CD4-positive, alpha-beta T cell treated with Interleukin-4 for 1 hour (primary cell): ENCODE data around the gene NGRN.
A peak's percentile ranks its signal among the peaks of the same experiment; 100 is the strongest.
"Not testable (repeated sequence)": the region's sequence is repeated elsewhere in the genome, so short reads cannot be mapped to it uniquely, and the experiment has no call there.

Source experiments
- DNase-seq, 2 donors: peaks; one replicate each; pipeline ENCODE4 v3.0.0-alpha.2; 2020 to 2022

Gene NGRN

DNA sequence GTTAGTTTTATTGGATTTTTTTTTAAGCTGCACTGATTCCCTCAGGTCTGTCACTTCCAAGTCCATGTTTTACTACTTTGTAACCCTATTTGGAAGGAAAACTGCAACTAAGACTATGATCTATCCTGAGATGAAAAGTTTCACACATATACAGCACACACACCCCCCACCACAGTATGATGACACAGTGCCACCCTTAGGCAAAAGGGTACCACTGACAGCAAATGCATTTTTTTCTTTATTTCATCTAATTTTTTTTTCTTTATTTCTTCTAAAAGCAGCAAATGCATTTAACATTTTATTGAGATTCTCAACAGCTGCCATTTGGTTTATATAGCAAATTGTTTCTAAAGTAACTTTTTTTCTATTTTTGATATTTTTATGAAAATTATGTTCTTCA, 21.2 kb downstream of the NGRN start:
- DNase-seq: peak; percentile 56 to 66

DNA sequence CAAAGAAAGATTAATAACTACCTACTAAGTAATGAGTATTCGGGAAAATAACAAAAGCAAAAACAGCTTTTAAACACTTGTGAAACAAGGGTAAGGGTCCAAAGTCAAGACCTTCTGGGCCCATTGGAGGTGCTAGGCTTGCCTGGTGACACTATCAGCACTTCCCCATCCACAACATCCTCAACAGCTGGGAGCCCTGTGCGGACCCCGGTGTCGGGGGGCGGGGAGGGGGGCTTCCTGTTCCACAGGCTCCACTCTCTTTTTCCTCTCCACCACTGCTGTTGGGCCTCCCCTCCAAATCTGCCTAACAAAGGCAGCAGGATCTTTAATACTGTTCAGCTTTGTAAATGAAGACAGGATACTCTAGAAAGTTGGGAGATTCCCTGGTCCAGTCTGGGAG, 21.6 kb downstream of the NGRN start:
- no peak for DNase-seq

DNA sequence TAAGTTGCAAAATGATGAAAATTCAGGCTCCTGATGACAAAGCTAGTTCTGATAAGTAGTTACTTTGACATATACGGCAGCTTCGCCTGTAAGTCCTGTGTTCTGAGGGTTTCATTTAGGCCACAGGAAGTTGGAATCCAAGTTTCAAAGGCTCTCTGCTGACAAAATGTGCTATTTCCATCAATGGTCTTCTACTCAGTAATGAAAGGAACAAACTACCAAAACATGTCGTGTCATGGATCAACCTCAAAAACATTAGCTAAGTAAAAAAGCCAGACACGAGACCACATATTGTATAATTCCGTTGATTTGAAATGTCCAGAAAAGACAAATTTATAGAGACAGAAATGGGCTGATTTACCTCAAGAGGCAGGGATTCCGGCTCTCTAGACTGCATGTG, 22.5 kb downstream of the NGRN start:
- no peak for DNase-seq

DNA sequence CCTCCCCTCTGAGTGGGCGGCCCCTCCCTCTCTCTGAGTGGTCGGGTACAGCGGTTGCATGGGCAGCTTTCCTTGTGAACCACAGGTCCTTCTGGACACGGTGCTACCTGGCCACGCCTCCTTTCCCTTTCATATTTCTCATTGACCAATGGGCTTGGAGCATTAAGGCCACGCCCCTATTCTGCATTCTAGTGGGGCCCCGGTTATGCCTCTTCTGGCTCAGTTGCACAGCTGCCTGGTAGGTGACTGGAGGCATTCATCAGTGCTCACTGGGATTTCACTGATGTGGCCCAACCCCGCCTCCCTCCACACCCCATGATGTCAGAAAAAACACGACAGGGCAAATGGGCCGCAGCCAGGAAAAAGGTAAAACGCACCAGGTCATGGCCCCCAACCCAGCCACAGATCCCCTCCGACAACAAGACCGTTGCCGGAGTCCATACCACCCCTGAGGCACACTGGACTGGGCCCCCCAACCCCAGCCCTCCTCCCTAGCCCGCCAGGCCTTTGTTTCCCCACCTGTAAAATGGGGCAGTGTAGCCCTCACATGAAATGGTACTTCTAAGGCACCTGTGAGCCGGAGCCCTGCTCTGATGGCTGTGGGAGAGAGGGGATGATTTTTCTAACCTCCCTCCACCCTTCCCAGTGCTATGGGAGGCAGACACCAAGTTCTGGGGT, 26.3 kb downstream of the NGRN start:
- DNase-seq: no peak

DNA sequence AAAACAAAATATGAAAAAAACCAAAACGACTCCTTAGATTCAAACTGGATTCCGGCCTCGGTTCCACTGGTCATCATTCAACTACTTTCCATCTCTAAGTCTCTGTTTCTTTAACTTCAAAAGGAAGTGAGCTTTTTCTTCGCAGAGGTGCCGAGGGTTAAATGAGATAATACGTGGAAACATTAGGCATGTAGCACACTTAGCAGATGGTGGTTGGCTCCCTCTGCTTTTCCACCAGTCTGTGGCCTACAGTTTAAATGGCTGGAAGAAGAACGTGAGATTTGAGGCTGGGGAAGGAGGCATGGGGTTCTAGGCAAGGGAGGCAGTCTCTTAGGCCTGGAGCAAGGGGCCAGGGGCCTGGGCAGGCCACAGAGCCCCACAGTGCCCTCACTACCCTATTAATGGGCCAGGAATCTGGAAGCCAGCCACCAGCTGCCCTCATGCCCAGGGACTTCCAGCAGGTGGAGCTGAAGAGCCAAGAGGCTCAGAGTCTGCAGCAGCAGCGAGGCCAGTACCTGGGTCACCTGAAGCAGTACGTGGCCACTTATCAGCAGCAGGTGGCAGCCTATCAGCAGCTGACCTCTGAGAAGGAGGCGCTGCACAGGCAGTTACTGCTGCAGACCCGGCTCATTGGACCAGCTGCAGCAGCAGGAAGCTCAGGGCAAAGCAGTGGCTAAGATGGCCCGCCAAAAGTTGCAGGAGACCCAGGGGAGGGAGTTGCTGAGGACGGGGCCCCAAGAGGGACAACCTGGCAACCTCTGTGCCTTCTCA, 27.8 kb downstream of the NGRN start:
- peak; percentile 72 for DNase-seq

DNA sequence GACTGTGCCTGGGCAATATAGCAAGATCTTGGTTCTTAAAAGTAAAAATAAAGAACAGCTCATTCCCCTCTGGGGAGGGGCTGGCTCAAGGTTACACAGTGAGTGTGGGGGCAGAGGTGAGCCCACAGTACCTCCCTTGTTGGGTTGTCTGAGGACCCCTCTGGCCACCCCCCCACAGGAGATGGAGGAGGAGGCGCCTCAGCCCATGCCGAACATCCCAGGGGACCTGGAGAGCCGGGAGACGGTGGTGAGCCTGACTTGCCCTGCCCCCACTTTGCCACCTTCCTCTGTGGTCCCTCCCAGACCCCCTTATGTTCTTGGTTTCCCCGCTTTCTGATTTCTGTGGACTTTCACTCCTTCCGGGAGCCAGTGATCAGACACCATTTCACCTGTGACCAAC, 28.7 kb downstream of the NGRN start:
- no peak for DNase-seq

DNA sequence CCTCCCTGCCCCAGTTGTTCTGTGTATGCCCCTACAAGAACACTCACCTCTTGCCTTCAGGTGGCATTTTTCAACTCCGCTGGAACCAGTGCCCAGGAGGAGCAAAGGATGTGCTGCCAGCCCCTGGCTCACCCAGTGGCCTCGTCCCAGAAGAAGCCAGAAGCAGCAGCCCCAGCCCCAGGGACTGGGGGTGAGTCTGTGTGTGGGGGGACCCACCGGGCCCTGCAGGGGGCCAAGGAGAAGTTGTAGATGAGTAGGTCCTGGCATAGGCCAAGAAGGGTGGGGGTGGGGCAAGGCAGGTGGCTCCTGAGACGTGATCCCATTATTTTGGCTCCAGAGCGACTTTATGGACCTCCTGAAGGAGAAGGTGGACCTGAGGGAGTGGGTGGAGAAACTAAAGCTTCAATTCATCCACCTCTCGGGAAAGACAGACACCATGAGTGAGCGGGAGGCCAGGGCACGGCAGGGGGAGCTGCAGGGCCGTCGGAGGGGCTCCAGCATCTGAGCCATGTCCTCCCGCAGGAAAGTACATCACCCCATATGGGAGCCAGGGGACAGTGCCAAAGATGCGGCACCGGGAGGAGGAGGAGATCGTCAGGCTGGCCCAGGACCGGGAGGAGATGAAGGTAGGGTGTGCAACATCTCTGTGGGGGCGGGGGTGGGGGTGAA, 29.3 kb downstream of the NGRN start:
- no peak for DNase-seq

DNA sequence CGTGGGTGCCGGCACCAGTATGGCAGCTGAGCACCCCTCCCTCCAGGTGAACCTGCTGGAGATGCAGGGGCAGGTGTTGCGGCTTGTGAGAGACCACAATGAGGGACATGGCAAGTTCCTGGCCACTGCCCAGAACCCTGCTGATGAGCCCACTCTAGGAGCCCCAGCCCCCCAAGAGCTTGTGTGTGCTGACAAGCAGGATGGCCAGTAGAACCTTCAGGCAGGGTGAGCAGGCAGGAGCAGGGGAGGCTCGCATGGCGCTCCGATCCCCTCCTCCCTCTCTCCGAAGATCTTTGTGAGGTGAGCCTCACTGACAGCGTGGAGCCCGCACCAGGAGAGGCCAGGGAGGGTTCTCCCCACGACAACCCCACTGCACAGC, 29.8 kb downstream of the NGRN start:
- no peak for DNase-seq

DNA sequence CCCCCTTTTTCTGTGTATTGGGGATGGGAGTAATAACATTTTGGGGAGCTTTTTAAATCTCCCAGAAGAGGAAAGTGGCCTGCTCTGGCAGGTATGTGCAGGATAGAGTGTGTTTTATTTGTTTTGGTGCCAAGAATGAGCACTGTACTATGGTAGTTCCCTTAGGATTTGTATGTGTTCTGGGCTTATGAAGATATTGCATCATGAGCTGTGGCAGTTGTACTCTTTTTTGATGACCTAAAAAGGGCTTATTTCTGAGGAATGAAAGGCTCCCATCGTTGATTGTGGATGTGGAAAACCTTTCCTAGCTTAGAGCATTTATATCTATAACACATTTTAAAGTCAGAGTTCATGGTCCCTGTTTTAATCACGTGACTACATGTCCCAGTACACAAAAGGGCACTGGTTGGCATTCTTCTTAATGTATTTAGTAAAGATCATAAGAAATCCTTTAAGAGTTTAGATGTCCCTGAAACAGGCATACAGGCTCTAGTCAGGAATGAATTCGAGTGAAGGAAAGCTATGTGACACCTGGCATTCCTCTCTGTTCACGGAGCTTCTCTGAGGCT, 30.9 kb downstream of the NGRN start:
- DNase-seq: not testable (repeated sequence)

DNA sequence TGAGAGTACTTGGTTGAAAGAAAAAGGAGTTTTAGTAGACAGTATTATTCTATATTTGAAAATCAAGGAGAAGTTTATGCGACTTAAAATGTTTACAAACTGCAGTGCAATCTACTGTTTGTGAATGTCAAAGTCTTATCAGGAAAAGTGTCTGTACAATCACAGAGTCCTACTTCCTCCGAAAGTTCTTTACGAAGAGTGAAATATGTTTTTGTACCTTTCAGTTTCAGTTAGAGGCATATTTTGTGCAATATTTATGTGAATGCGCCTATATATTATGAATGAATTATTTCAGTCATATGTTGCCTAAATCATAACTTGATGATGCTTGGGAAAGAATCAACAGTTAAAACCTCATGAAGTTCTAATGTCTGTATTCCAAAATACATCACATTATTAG, 31.5 kb downstream of the NGRN start:
- no peak for DNase-seq

DNA sequence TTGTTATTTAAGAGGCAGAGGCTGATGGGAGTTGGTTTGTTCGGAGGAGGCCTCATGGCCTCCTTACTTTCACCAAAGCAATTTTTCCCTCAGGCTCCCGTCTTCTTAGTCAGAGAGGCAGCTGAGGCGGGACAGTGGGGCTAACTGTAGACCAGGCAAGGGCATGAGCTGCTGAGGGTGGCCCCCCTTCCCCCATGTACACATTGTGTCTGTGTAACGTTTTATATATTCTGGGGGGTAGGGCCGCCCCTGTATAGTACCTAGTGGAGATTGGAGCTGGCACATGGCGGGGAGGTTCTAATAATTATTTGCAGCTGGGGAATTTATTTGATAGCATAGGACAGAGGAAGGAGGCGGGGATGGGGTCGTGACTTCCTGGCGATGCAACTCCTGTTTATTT, 35.1 kb downstream of the NGRN start:
- DNase-seq: no peak

DNA sequence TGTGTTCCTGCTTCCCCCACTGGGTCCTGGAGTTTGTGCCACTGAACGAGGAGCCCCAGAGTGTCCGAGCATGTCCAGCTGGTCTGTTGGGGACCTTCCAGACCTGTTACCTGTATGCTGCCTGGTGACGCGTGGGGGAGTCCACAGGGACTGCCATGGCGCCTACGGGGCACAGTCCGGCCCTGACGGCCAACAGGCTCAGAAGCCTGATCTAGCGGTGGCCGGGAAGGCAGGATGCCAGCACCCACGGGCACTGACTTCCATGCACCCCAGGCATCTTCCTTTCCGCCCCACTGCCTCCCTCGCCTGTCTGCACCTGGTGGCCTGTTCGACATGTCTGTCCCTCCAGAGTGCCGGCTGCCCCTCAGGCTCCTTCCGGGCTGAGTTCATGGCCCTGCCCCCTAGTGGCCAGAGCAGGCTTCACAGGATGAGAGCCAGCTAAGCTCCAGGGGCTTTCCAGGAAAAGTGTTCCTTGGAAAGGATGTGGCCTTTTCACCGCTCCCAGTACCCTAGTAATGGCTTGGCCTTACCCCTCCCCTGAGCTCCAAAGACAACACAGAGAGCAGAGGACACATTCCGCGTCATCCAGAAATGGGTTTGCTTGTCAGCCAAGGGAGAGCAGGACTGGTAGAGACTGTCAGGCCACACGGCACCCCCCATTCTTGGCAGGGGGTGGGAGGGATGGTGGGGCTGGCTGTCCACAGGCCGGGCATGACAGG, 35.7 kb downstream of the NGRN start:
- peak; percentile 52 to 64 for DNase-seq

DNA sequence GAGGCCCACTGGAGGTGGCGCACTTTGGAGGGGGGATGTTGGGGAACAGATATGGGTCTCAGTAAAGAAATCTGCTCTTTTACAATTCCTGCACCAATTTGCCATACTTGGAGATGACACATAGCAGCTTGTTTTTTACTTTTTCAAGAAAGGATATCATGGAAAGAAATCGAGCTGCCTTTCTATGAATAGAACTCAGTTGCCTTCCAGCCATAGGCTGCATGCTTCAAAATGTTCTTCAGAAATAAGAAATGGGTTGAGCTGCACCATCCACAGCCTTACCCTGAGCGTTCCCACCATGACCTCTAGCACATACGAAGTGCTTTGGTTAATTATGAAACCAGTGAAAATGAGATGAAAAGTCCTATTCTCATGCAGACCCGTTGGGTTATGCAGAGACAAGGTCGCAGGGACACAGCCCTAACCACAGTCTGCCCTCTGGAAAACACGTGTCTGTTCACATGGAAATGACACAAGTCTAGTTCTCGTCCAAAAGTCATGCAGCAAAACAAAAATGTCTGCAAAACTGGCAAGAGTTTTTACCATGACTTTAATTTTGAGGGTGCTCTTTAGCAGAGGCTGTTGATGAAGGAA, 36.3 kb downstream of the NGRN start:
- no peak for DNase-seq

DNA sequence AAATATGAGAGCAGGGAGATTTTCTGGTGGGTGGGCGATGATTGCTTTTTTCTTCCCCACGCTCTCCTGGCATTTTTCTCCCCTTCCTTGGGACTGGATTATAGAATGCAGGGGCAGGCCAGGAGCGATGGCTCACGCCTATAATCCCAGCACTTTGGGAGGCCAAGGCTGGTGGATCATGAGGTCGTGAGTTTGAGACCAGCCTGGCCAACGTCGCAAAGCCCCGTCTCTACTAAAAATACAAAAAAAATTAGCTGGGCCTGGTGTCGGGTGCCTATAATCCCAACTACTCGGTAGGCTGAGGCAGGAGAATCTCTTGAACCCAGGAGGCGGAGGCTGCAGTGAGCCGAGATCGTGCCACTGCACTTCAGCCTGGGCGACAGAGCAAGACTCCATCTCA, 39.9 kb downstream of the NGRN start:
- DNase-seq: not testable (repeated sequence)

DNA sequence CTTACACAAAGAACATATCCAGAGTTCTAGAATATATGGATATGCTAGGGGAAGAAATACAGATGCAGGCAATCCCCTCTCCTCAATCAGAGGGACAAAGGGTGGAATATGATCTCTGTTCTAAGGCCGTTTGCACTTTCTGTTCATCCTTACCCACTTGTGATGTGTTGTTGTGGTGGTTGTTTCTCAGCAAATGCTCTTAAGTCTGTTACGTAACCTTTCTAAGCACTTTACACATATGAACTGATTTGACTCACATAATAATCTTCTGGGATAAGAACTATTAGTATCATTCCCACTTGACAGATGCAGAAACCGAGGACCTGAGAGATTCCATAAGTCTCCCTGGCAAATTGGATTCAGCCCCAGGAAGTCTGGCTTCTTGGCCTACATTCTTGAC, 40.5 kb downstream of the NGRN start:
- DNase-seq: no peak

DNA sequence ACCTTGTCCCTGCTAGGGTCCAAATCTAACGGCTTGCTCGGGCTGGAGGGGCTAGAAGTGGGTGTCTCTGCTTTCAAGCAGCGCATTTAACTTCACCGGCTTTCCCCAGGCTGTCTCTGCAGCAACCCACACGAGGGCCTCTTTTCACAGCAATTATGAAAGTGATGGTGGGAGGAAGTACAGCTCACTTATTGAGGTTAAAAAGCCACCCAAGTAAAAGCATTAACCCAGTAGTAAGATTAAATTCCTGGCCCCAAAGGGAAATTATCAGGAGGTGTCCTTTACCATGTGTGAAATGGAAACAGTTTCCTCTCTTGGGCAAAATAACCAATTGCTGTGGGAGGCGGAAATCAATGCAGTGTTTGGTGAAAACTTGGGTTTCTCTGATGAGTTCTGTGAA, 41.1 kb downstream of the NGRN start:
- peak in 1 of 2 donors; percentile 39 for DNase-seq

DNA sequence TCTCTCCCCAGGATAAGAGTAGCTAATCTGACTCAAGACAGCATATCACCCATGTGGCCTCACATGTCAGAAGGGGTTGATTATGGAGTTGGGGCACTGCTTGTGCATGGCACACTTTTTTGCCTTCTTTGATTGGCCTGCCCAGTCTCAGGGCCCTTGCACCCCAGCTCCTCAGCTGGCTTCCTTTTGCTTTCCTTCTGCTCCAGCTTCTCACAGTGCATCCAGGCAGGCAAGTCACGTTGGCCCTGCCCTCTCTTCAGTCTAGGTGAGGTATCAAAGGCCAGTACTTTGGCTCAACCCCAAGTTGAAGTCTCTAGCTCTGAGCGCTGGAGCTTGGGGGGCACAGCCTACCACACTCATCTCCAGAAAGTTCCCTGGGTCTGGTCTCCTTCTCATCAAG, 42.2 kb downstream of the NGRN start:
- no peak for DNase-seq

DNA sequence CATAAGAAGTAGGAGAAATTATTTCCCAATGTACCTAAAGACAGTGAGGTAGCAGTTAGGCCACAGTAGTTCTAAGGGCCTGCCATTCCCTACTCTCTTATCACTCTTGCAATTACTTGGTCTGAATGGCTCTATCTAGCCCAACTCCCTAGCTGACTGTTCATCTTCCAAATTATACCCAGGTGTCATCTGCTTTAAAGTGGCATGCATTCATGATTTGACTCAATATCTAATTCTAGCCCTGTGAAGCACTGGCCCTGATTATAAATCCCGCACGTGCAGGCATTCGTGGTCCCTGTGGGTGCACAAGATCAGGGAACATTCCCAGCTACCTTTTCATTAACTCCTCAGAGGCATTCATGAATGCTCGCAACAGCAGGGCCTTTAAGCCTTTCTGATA, 43.5 kb downstream of the NGRN start:
- no peak for DNase-seq

DNA sequence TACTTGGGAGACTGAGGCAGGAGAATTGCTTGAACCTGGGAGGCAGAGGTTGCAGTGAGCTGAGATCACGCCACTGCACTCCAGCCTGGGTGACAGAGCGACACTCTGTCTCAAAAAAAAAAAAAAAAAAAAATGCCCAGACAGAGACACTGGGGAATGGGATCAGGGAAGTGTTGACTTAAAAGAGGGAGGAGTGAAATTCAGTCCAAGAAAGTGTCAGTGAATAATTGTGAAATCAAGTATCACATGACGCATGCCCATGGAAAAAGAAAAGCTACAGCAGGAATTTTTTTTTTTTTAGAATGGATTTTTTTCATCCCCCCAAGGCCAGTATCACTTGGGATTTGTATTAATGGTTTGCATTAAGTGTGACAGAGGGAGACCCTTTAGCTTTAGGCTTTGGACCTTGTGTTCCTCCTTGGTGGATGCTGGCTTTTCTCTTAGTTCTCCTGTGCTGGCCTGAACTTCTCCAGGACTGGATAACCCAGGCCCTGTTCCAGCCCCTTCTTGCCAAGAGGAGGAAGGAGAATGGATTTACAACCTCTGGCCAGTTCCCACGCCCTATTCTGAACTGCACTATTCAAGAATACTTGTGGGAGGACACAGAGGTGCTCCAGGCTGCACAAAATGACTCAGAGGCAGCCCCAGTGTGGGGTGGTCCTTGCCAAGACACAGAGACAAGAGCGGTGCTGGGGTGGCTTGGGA, 50.0 kb downstream of the NGRN start:
- no peak for DNase-seq

DNA sequence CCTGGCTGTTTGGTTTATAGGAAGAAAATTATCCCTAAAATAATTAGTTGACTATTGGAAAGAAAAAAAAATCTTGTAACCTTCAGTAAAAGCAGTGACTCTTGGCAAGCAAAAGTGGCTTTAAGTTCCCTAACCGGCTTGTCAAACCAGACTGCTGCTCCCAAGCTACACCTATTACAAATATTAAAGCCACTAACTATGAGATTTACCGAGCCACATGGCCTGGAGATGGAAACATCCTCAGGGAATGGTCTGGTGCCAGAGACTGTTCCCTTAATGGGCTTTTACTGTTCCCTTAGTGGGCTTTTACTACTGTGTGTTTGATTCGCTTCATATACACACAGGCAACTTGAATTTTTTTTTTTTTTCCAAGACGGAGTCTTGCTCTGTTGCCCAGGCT, 50.7 kb downstream of the NGRN start:
- DNase-seq: no peak

DNA sequence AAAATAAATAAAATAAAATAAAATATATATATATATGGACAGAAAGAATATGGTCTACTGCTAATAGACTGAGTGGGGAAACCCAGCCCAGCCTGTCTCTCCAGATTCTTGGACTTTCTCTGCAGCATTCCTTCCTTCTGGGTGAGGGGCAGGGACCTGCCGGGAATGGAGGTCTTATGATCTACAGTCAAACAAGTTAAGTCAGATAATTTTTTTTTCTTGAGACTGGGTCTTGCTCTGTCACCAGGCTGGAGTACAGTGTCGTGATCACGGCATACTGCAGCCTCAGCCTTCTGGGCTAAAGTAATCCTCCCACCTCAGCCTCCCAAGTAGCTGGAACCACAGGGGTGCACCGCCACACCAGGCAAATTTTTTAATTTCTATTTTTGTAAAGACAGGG, 53.1 kb downstream of the NGRN start:
- no peak for DNase-seq
